Frontal cortex (tissue), 4 donors: ENCODE measurements around the gene ENTPD2. TPM values are rescaled to one million over a fixed set of nuclear protein-coding genes. Genes with fewer than 3 reads are reported as not detected.
"Not testable (repeated sequence)": the region's sequence is repeated elsewhere in the genome, so short reads cannot be mapped to it uniquely, and the experiment has no call there.

Experiments used
- DNase-seq, 2 donors: peaks; one replicate each; pipeline ENCODE4 v3.0.0; 2012; ENCODE audit warnings: low spot score in 2 of 2
- FAIRE-seq: peaks from 2 replicates; lab custom pipeline; 2012; peaks lifted over from hg19 to GRCh38; lab: Jason Lieb, UNC
- total RNA-seq: library from RNA; depleted of rRNA; stranded (reverse); fragments of >200 nt; gene quantifications from one replicate; pipeline ENCODE4 v1.2.3, GENCODE V29; 2014
- donor health status: control.
- donor health status: control.
- donor health status: control.

The ENTPD2 gene
- total RNA-seq, 1 donor from 2014 or later, result 0.82 TPM

GRCh38 chr9:137034039-137034708 is 19.7 kb downstream of the ENTPD2 start:
- FAIRE-seq (no peak), DNase-seq (no peak)

DNA sequence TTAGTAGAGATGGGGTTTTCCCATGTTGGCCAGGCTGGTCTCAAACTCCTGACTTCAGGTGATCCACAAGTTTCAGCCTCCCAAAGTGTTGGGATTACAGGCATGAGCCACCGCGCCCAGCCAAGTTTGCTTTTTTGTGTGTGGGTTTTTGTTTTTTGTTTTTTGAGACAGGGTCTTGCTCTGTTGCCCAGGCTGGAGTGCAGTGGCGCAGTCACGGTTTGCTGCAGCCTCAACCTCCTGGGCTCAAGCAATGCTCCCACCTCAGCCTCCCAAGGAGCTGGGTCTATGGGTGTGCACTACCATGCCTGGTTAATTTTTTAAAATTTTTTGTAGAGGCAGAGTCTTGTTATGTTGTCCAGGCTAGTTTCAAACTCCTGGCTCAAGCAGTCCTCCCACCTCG is 20.4 kb downstream of the ENTPD2 start:
- not testable (repeated sequence) for DNase-seq, FAIRE-seq

DNA sequence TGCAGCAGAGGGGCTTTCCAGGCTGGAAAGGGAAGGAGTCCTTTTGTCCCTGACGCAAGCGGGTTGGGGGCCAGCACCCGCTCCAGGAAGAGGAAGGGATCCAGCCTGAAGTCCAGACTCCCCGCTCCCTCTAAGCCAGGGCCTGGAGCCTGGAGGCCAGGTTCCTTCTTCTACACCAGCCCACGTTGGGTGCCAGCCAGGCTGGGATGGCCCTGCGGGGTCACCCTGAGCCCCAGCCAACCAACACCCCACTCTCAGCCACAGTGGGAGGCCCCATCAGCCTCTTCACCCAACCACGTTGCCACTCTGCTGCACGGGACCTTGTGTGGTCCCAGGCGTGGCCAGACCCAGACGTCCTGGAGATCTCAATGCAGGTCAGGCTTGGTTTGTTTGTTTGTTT is 21.0 kb downstream of the ENTPD2 start:
- FAIRE-seq (no peak), DNase-seq (no peak)

- no peak for DNase-seq
- FAIRE-seq, result no peak
These were observed 21.8 kb downstream of the ENTPD2 start, which contains the start of gene FUT7 for GRCh38 chr9:137031904-137032640. Gene FUT7, minus strand, starts transcription at chr9:137032088. Its CDS starts 97 bp downstream, at chr9:137031991.

DNA sequence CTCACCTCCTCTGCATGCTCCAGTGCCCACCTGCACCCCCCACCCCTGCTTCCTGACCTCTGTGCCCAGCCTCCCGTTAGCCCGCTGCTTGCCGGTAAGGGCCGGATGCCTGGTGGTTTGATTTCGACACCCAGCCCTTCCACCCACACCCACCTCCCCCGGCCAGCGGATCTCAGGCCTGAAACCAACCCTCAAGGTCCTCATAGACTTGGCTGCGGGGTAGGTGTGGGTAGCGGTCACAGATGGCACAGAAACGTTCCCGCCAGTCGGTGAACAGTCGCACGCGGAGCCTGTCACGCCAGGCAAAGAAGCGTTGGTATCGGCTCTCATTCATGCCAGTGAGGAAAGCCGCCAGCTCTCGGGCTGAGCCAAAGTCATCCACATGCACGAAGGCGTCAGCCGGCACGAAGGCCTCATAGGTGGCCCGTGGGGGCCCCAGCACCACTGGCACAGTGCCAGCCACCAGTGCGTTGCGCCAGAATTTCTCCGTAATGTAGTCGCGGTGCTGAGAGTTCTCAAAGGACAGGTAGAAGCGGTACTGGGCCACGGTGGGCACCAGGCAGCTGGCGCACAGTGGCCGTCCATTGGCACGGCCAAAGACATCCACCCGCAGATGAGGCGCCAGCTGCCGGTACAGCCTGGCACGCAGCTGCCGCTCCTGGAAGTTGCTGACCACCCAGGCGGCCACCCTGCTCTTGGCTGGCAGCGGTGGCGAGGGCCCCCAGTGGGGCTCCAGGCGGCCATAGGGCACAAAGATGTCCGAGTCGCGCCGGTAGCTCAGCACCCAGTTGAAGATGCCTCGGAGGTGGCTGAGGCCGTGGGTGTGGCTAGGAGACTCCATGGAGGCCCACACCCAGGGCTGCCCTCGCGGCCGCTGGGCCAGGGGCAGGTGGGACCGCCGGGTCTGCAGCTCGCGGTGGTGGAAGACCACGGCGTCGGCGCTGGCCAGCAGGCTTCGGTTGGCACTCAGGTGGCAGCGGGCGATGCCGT is 23.0 kb downstream of the ENTPD2 start:
- DNase-seq (no peak), FAIRE-seq (no peak)

DNA sequence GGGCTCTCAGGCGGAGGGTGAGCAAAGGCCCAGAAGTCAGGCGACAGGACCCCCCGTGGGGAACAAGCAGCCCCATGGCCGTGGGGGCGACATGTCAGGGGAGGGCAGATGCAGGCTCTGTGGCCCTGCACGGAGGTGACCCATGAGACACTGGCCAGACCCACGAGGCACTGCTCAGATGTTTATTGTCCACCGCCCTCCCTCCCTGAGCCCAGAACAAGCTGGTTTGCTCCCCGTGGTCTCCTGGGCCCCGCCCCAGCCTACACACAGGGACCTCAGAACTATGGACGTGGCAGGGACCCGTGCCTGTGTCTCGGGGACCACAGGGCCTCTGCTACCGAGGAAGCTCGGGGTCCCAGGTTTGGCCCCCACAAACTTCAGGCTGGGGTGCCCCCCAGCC is 23.9 kb downstream of the ENTPD2 start:
- DNase-seq, result no peak
- FAIRE-seq, result no peak

- no peak for FAIRE-seq
These were observed 24.6 kb downstream of the ENTPD2 start for GRCh38 chr9:137029058-137029936.

DNA sequence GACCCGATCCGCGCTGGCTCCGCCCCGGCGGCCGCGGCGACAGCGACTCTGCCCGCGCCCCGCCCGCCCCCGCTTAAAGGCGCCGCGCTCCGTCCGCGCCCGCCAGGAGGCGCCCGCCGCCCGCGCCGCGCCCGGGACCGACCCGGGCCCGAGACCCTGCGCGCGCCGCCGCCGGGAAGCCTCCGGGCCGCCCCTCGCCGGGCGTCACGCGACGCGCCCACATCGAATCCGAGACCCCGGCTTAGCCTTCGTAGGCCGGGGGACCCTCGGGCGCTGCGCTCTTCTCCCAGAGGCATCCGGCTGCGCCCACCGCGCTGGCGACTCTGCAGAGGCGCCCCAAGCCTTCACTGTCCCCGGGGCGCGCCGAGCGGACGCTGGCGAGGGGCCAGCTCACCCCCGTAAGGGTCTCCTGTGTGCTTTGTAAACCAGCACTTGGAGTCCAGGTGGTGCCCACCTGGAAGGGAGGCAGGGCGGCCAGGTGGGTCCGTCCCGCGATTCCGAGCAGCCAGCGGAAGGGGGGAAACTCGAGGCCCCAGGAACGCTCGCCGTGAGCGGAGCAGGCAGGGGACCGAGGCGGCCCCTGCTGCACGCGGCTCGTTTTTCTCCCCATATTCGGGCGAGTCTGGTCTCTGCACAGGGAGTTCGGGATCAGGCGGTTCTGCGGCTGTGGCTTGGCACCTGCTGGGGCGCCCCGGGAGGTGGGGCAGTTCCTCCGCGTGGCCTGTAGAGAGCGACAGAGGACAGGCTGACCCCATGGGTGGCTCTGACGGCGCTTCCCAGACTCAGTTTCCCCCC is 25.4 kb downstream of the ENTPD2 start:
- DNase-seq (peak; percentile 82 to 88), FAIRE-seq (no peak)

More at GRCh38 chr9:137029058-137029936, 24.6 kb downstream of the ENTPD2 start:
- peak; percentile 68 to 70 for DNase-seq

DNA sequence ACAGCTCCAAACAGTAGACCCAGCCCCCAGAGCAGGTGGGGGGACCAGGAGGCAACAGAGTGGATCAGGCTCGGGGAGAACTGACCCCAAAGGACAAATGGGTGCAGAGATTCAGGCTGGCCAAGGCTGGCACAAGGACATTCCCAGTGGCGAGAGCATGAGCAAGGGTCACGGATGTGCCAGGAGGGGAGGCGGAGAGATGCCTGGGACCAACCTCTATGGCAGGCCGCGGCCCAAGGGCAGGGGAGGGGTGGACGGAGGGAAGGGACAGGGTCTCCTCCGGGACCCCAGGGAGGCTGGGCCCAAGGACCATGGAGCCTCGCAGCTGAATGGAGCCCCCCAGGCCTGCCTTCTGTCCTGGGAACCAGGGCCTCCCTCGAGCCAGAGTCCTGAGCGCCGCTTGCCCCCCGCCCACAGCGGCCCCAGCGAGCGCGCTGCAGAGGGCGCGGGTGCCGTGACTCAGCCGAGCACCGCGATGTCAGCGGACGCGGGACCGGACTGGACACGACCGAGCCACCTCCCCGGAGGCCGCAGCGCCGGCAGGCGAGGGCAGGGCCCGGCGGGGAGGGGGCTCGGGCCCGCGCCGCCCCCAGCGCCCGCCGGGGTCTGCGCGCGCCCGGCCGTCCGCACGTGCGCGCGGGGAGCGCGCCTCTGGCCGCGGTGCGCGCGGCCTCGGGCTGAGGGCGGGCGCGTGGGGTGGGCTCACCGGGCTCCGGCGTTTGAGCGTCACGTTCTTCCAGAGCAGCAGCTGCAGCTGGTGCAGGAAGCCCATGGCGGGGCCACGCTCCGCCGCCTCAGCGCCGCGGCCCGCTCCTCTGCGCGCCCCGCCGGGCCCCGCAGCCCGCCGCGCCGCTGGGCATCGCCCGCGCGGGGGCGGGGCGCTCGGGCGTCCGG is 26.2 kb downstream of the ENTPD2 start, which contains the start of gene ABCA2:
ABCA2 (minus strand) TSS at position 869 of the 894 bp plus-strand sequence; CDS start at position 772, 97 bp downstream.
- no peak for DNase-seq
- no peak for FAIRE-seq

GRCh38 chr9:137026828-137027227 is 27.0 kb downstream of the ENTPD2 start:
- DNase-seq (no peak), FAIRE-seq (no peak)

- no peak for FAIRE-seq
- DNase-seq, result no peak
These were observed 27.5 kb downstream of the ENTPD2 start for GRCh38 chr9:137026384-137026783.

GRCh38 chr9:137025517-137025966 is 28.3 kb downstream of the ENTPD2 start:
- DNase-seq, result peak; percentile 56 to 77
- FAIRE-seq, result peak; percentile 85

DNA sequence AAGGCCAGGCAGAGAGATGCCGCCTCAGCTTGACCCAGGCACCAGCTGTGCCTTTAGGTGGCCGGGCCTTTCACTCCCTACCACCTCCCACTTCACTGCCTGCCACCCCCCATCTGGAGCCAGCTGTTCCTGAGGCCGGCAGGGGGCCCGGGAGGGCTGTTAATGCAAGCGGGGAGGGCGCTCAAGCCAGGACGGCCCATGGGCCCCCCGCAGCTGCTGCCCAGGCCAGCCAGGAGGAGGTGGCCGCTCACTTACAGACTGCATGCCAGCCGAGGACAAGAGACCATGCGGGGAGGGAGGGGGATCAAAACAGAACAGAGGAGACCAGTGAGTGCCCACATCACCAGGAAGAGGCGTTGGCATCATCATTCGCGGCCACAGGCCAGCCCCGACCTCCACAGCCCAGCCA is 30.3 kb downstream of the ENTPD2 start:
- no peak for FAIRE-seq
- DNase-seq, result no peak

DNA sequence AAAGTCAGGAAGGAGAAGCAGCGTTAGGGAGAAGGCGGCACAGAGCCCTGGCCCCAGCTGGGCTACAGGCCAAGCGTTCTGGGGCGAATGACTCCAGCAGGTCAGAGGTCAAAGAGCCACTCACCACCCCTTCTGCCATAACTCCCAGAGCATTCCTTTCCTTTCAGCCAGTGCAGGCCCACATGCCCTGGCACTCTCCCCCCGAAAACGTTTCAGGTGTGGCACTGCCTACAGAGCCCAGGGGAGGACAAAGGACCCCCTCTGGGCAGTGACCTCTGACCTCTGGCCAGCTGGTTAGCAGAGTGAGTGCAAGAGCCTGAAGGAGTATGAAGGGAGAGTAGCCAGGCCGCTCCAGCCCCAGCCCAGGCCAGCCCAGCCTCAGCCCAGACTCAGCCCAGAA is 30.7 kb downstream of the ENTPD2 start:
- DNase-seq (no peak), FAIRE-seq (no peak)

DNA sequence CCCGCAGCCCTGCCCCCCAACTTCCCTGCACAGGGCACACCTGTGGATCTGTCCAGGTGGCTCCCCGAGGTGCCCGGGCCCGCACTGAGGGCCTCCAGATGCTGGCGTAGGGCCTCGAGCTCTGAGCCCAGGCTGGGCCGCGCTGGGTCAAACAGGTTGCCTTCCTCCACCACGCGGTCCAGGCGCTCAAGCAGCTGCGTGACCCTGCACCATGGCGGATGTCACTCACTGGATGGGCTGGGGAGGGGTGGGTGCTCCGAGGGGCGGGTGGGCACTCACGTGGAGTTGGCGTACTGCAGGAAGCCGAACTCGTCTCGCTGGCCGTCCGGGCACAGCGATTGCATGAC is 31.2 kb downstream of the ENTPD2 start:
- FAIRE-seq (no peak), DNase-seq (no peak)

- DNase-seq, result peak; percentile 62 to 74
These were observed 31.7 kb downstream of the ENTPD2 start for GRCh38 chr9:137021979-137022661.

DNA sequence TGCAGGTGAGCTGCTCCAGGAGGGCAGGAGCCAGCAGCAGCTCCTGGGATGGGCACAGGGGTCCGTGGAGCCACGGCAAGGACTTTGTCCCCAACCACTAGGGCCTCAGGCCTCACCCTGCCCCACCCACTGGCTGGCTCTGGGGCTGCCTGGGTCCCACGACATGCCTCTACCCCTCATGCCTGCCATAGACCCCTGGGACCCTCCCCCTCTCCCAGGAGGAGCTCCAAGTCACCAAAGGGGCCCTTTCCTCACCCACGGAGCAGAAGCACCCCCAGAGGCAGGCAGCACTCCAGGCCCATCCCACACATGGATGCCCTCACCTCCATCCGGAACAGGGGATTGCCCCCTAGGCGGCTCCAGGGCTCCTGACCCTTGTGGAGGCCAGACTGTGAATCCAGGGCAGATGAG is 32.3 kb downstream of the ENTPD2 start:
- DNase-seq (no peak), FAIRE-seq (no peak)

More at GRCh38 chr9:137021979-137022661, 31.7 kb downstream of the ENTPD2 start:
- FAIRE-seq, result no peak
